Activated naive CD4-positive, alpha-beta T cell treated with anti-CD3 and anti-CD28 coated beads for 36 hours (primary cell): ENCODE data around the gene MAPK14. TPM values are rescaled to one million over a fixed set of nuclear protein-coding genes. Genes with fewer than 3 reads are reported as not detected.
"Not testable (repeated sequence)": the region's sequence is repeated elsewhere in the genome, so short reads cannot be mapped to it uniquely, and the experiment has no call there.

ENCODE experiments used
- CTCF ChIA-PET: fragments of 350-600 bp; sonication (Branson Sonifier 250); formaldehyde crosslinking; loops from one replicate; lab custom pipeline; 2021; ENCODE audit warnings: antibody characterized with exemption; lab: Charles Lee
- DNase-seq: peaks from one replicate; pipeline ENCODE4 v3.0.0-alpha.2; 2020
- H3K27ac Mint-ChIP-seq: one replicate; pipeline ENCODE4 v1.8.0; 2021; ENCODE audit warnings: mild to moderate bottlenecking, mixed read lengths
- H3K27me3 Mint-ChIP-seq: one replicate; pipeline ENCODE4 v1.8.0; 2021; ENCODE audit warnings: low read depth, mixed read lengths
- H3K36me3 Mint-ChIP-seq: one replicate; pipeline ENCODE4 v1.8.0; 2021; ENCODE audit warnings: low read depth, mixed read lengths
- H3K4me1 Mint-ChIP-seq: one replicate; pipeline ENCODE4 v1.8.0; 2021; ENCODE audit warnings: low read depth, mixed read lengths
- H3K4me3 Mint-ChIP-seq: one replicate; pipeline ENCODE4 v1.8.0; 2021; ENCODE audit warnings: mild to moderate bottlenecking, moderate library complexity, mixed read lengths
- H3K9me3 Mint-ChIP-seq: one replicate; pipeline ENCODE4 v1.8.0; 2021; ENCODE audit warnings: mixed read lengths
- intact Hi-C: fragments of 100-400 bp; cut with micrococcal nuclease; formaldehyde crosslinking; loops from one replicate; pipeline ENCODE4 v1.15.1; 2023
- total RNA-seq, 2 experiments: library from RNA; stranded (reverse); gene quantifications; one replicate each; pipeline ENCODE4 v1.2.3, GENCODE V29; 2021

MAPK14 gene
- total RNA-seq, 2 experiments from 2014 or later, result 39.9 to 40.3 TPM

GRCh38 chr6:36025260-36025931, 2.2 kb upstream of the MAPK14 start:
- Mint-ChIP-seq H3K4me3 (no peak overlapping the region), H3K36me3 (peaks cover 5% of the 10 kb centered on the region), H3K9me3 (no peaks in the 10 kb centered on the region), H3K4me1 (peaks cover 16% of the 10 kb centered on the region), H3K27me3 (peaks cover 23% of the 10 kb centered on the region), H3K27ac (no peak overlapping the region)
- CTCF ChIA-PET, result interaction anchor here (1.1 to 7.0 kb wide), 3 partner anchors 12 to 96 kb away, joined by 3 to 135 read pairs (median 3); no protein-coding TSS in a partner anchor
- no peak for DNase-seq
- intact Hi-C loops, result loop anchor here (5.0 kb wide), 2 partner anchors 417 to 567 kb away; partner anchors contain the start of genes KCTD20, PXT1 and SRSF3

- intact Hi-C loops, result loop anchor here (2.0 to 5.0 kb wide), 3 partner anchors 105 to 566 kb away; partner anchors contain the start of genes KCTD20, PXT1, SRPK1 and SRSF3
- CTCF ChIA-PET, result interaction anchor here (0.7 to 7.0 kb wide), 6 partner anchors 12 to 96 kb away, joined by 3 to 135 read pairs (median 3); no protein-coding TSS in a partner anchor
- Mint-ChIP-seq H3K9me3 (no peaks in the 10 kb centered on the region), H3K27ac (no peak overlapping the region), H3K4me3 (no peak overlapping the region), H3K4me1 (peaks cover 21% of the 10 kb centered on the region), H3K36me3 (peaks cover 6% of the 10 kb centered on the region), H3K27me3 (peaks cover 23% of the 10 kb centered on the region)
- no peak for DNase-seq
Observed at GRCh38 chr6:36025932-36026327, 1.7 kb upstream of the MAPK14 start.

- peak overlapping the region; percentile 93 for H3K4me3 Mint-ChIP-seq
- DNase-seq, result peak; percentile 51
- peak overlapping the region; percentile 93 for H3K27ac Mint-ChIP-seq
- intact Hi-C loops, result loop anchor here (2.0 to 5.0 kb wide), 3 partner anchors 414 to 564 kb away; partner anchors contain the start of genes KCTD20, PXT1, SRSF3 and STK38
- CTCF ChIA-PET, result interaction anchor here (0.6 to 7.0 kb wide), 25 partner anchors 9 to 330 kb away, joined by 3 to 135 read pairs (median 4); no protein-coding TSS in a partner anchor
- H3K4me1 Mint-ChIP-seq, result peaks cover 39% of the 10 kb centered on the region
- peaks cover 9% of the 10 kb centered on the region for H3K36me3 Mint-ChIP-seq
- H3K9me3 Mint-ChIP-seq, result no peaks in the 10 kb centered on the region
- peaks cover 19% of the 10 kb centered on the region for H3K27me3 Mint-ChIP-seq
Observed at GRCh38 chr6:36028088-36028876, 674 bp downstream of the MAPK14 start.

GRCh38 chr6:36028877-36029324, 1.3 kb downstream of the MAPK14 start:
- CTCF ChIA-PET, result interaction anchor here (0.7 to 7.0 kb wide), 10 partner anchors 8 to 329 kb away, joined by 3 to 135 read pairs (median 4); no protein-coding TSS in a partner anchor
- peak; percentile 88 for DNase-seq
- H3K27me3 Mint-ChIP-seq, result peaks cover 14% of the 10 kb centered on the region
- intact Hi-C loops, result loop anchor here (2.0 to 5.0 kb wide), 3 partner anchors 413 to 563 kb away; partner anchors contain the start of genes KCTD20, PXT1, SRSF3 and STK38
- no peaks in the 10 kb centered on the region for H3K9me3 Mint-ChIP-seq
- H3K4me1 Mint-ChIP-seq, result peaks cover 43% of the 10 kb centered on the region
- H3K36me3 Mint-ChIP-seq, result peaks cover 9% of the 10 kb centered on the region
- peak overlapping the region; percentile 93 for H3K4me3 Mint-ChIP-seq
- peak overlapping the region; percentile 93 for H3K27ac Mint-ChIP-seq

- DNase-seq, result no peak
- Mint-ChIP-seq H3K27me3 (peaks cover 12% of the 10 kb centered on the region), H3K4me3 (peak overlapping the region; percentile 93), H3K27ac (peak overlapping the region; percentile 93), H3K36me3 (peaks cover 10% of the 10 kb centered on the region), H3K9me3 (no peaks in the 10 kb centered on the region), H3K4me1 (peaks cover 46% of the 10 kb centered on the region)
- CTCF ChIA-PET, result interaction anchor here (0.5 to 7.0 kb wide), 9 partner anchors 8 to 329 kb away, joined by 3 to 135 read pairs (median 5); no protein-coding TSS in a partner anchor
- intact Hi-C loops, result loop anchor here (2.0 to 5.0 kb wide), 3 partner anchors 413 to 563 kb away; partner anchors contain the start of genes KCTD20, PXT1, SRSF3 and STK38
Observed at GRCh38 chr6:36029464-36029863, 1.9 kb downstream of the MAPK14 start.

GRCh38 chr6:36032261-36032660, 4.7 kb downstream of the MAPK14 start:
- H3K4me3 Mint-ChIP-seq, result no peak overlapping the region

GRCh38 chr6:36033144-36033543, 5.5 kb downstream of the MAPK14 start:
- peaks cover 65% of the 10 kb centered on the region for H3K4me1 Mint-ChIP-seq
- peaks cover 16% of the 10 kb centered on the region for H3K36me3 Mint-ChIP-seq
- H3K4me3 Mint-ChIP-seq, H3K27me3 Mint-ChIP-seq, H3K9me3 Mint-ChIP-seq, intact Hi-C loops, H3K27ac Mint-ChIP-seq, DNase-seq: not testable (repeated sequence)
- CTCF ChIA-PET, result interaction anchor here (0.5 to 3.9 kb wide), 2 partner anchors 40 to 63 kb away, joined by 4 to 29 read pairs; no protein-coding TSS in a partner anchor

More at GRCh38 chr6:36032261-36032660, 4.7 kb downstream of the MAPK14 start:
- Mint-ChIP-seq H3K4me1 (peaks cover 59% of the 10 kb centered on the region), H3K36me3 (peaks cover 16% of the 10 kb centered on the region), H3K27me3 (no peaks in the 10 kb centered on the region), H3K27ac (no peak overlapping the region), H3K9me3 (no peaks in the 10 kb centered on the region)
- CTCF ChIA-PET, result interaction anchor here (3.9 kb wide), 1 partner anchor 64 kb away, joined by 29 read pairs; no protein-coding TSS in a partner anchor
- DNase-seq, result no peak
- intact Hi-C loops, result no loop called here

GRCh38 chr6:36033935-36034334, 6.3 kb downstream of the MAPK14 start:
- DNase-seq, result peak; percentile 71
- H3K27ac Mint-ChIP-seq, result no peak overlapping the region
- peaks cover 13% of the 10 kb centered on the region for H3K36me3 Mint-ChIP-seq
- CTCF ChIA-PET, result interaction anchor here (0.5 to 3.9 kb wide), 4 partner anchors 41 to 97 kb away, joined by 3 to 29 read pairs (median 4); no protein-coding TSS in a partner anchor
- no peaks in the 10 kb centered on the region for H3K9me3 Mint-ChIP-seq
- no peaks in the 10 kb centered on the region for H3K27me3 Mint-ChIP-seq
- intact Hi-C loops, result no loop called here
- H3K4me3 Mint-ChIP-seq, result no peak overlapping the region
- peaks cover 71% of the 10 kb centered on the region for H3K4me1 Mint-ChIP-seq

- Mint-ChIP-seq H3K27ac (no peak overlapping the region), H3K36me3 (peaks cover 11% of the 10 kb centered on the region), H3K9me3 (no peaks in the 10 kb centered on the region), H3K4me3 (no peak overlapping the region), H3K27me3 (no peaks in the 10 kb centered on the region), H3K4me1 (peaks cover 73% of the 10 kb centered on the region)
- intact Hi-C loops, result no loop called here
- DNase-seq, result no peak
- CTCF ChIA-PET, result interaction anchor here (0.7 to 3.9 kb wide), 3 partner anchors 61 to 97 kb away, joined by 3 to 29 read pairs (median 5); no protein-coding TSS in a partner anchor
Observed at GRCh38 chr6:36034441-36034840, 6.8 kb downstream of the MAPK14 start.

GRCh38 chr6:36035225-36035624, 7.6 kb downstream of the MAPK14 start:
- no peak for DNase-seq
- H3K27ac Mint-ChIP-seq, result no peak overlapping the region
- intact Hi-C loops, result no loop called here
- H3K9me3 Mint-ChIP-seq, result no peaks in the 10 kb centered on the region
- no peak overlapping the region for H3K4me3 Mint-ChIP-seq
- H3K36me3 Mint-ChIP-seq, result peaks cover 11% of the 10 kb centered on the region
- CTCF ChIA-PET, result interaction anchor here (3.9 kb wide), 1 partner anchor 61 kb away, joined by 29 read pairs; no protein-coding TSS in a partner anchor
- H3K27me3 Mint-ChIP-seq, result no peaks in the 10 kb centered on the region
- peaks cover 72% of the 10 kb centered on the region for H3K4me1 Mint-ChIP-seq

- Mint-ChIP-seq H3K27me3 (no peaks in the 10 kb centered on the region), H3K9me3 (no peaks in the 10 kb centered on the region), H3K27ac (no peak overlapping the region), H3K36me3 (peaks cover 8% of the 10 kb centered on the region), H3K4me3 (no peak overlapping the region), H3K4me1 (peaks cover 67% of the 10 kb centered on the region)
- no peak for DNase-seq
- intact Hi-C loops, result no loop called here
- CTCF ChIA-PET, result interaction anchor here (0.6 to 1.1 kb wide), 3 partner anchors 11 to 82 kb away, joined by 3 read pairs; partner anchors contain the start of gene MAPK14
Observed at GRCh38 chr6:36038120-36038876, 10.7 kb downstream of the MAPK14 start.
